K562 (cell line): ENCODE data around the gene BCL3. TPM values are rescaled to one million over a fixed set of nuclear protein-coding genes. Genes with fewer than 3 reads are reported as not detected.

ENCODE experiments used
- CBFA2T2 ChIP-seq: fragments of 450-650 bp; conservative IDR thresholded peaks from 2 replicates; pipeline ENCODE4 v1.6.1; 2017; ENCODE audit warnings: mild to moderate bottlenecking
- CBX2 ChIP-seq: fragments of 200-600 bp; sonication (generic); IDR thresholded peaks from one replicate; pipeline ENCODE4 v1.6.1; 2012; ENCODE audit warnings: mild to moderate bottlenecking, low read length, inconsistent platforms; ENCODE audit not compliant: insufficient read depth, poor library complexity, severe bottlenecking
- EP300 ChIP-seq: IDR thresholded peaks from 2 replicates; pipeline ENCODE4 v1.6.1; 2012; ENCODE audit warnings: low read length, improper control_type of control experiment
- FIP1L1 ChIP-seq: fragments of 200-400 bp; formaldehyde crosslinking; IDR thresholded peaks from 2 replicates; pipeline ENCODE4 v1.6.1; 2018; ENCODE audit warnings: mild to moderate bottlenecking, low read depth, low read length; ENCODE audit not compliant: poor library complexity, severe bottlenecking
- GTF2F1 ChIP-seq: IDR thresholded peaks from 2 replicates; pipeline ENCODE4 v1.6.1; 2011; ENCODE audit warnings: low read depth, low read length, improper control_type of control experiment
- HIVEP1 ChIP-seq: fragments of 250-450 bp; sonication (Bioruptor Pico); IDR thresholded peaks from 2 replicates; pipeline ENCODE4 v1.4.0; 2020; ENCODE audit warnings: mild to moderate bottlenecking
- KLF13 ChIP-seq: fragments of 450-650 bp; IDR thresholded peaks from 2 replicates; pipeline ENCODE4 v1.6.1; 2016; ENCODE audit warnings: missing genetic modification characterization, low read depth, mild to moderate bottlenecking, missing compliant biosample characterization, moderate library complexity, borderline replicate concordance
- MXI1 ChIP-seq: IDR thresholded peaks from 2 replicates; pipeline ENCODE4 v1.6.1; 2011; ENCODE audit warnings: low read depth, mild to moderate bottlenecking, improper control_type of control experiment, low read length
- RBM17 ChIP-seq: fragments of 200-400 bp; formaldehyde crosslinking; IDR thresholded peaks from 2 replicates; pipeline ENCODE4 v1.6.1; 2017; ENCODE audit warnings: low read depth, mild to moderate bottlenecking, low read length, borderline replicate concordance
- RREB1 ChIP-seq: fragments of 250-450 bp; sonication (Bioruptor Pico); IDR thresholded peaks from 2 replicates; pipeline ENCODE4 v1.4.0; 2020
- ZBTB1 ChIP-seq: sonication (generic); formaldehyde crosslinking; IDR thresholded peaks from 2 replicates; pipeline ENCODE4 v1.8.1; 2023; ENCODE audit warnings: missing genetic modification reagents, low read depth, mild to moderate bottlenecking, borderline replicate concordance
- ZNF239 ChIP-seq: fragments of 250-450 bp; sonication (Bioruptor Pico); IDR thresholded peaks from 2 replicates; pipeline ENCODE4 v1.4.0; 2020; ENCODE audit warnings: mild to moderate bottlenecking
- ZNF444 ChIP-seq: fragments of 250-450 bp; sonication (Bioruptor Pico); IDR thresholded peaks from 2 replicates; pipeline ENCODE4 v1.4.0; 2020; ENCODE audit warnings: mild to moderate bottlenecking, moderate library complexity
- ZNF586 ChIP-seq: fragments of 450-650 bp; formaldehyde crosslinking; conservative IDR thresholded peaks from 2 replicates; pipeline ENCODE4 v1.4.0; 2020; ENCODE audit warnings: mild to moderate bottlenecking, moderate library complexity
- ZNF785 ChIP-seq: fragments of 250-450 bp; sonication (Bioruptor Pico); IDR thresholded peaks from 2 replicates; pipeline ENCODE4 v1.4.0; 2020; ENCODE audit warnings: mild to moderate bottlenecking
- ZNF830 ChIP-seq: fragments of 250-450 bp; sonication (Bioruptor Pico); IDR thresholded peaks from 2 replicates; pipeline ENCODE4 v1.5.0; 2021; ENCODE audit warnings: mild to moderate bottlenecking
- ZZZ3 ChIP-seq: fragments of 450-650 bp; IDR thresholded peaks from 2 replicates; pipeline ENCODE4 v1.6.1; 2016; ENCODE audit warnings: antibody characterized with exemption, mild to moderate bottlenecking, moderate library complexity
- polyA plus RNA-seq, 8 experiments: library from polyadenylated mRNA; depleted of rRNA in 4 of 8; stranded (reverse) in 5 of 8; unstranded in 3 of 8; fragments of >200 nt; fragmentation: Nextera tagmentation in 2 of 8; fragmentation: Illumina TruSeq in 1 of 8; extraction: Ambion mirVana in 2 of 8; extraction: Trizol in 1 of 8; gene quantifications; 2 replicates each; pipeline versions ENCODE4 v1.2.1 to v1.2.3, GENCODE V29; 2011 to 2014; ENCODE audit warnings: inconsistent platforms in 1 of 8, missing spikeins in 1 of 8
- total RNA-seq, 7 experiments: library from RNA; depleted of rRNA in 6 of 7; stranded (reverse); fragments of >200 nt in 6 of 7; fragmentation: Illumina TruSeq in 2 of 7; extraction: Trizol in 2 of 7; gene quantifications; 2 replicates each; pipeline versions ENCODE4 v1.2.1 to v1.2.3, GENCODE V29; 2011 to 2021; ENCODE audit warnings: low replicate concordance in 1 of 7
- TF ChIP-seq, protein P1 (sequence below), 2 experiments: IDR thresholded peaks; 2 replicates each; pipeline ENCODE4 v1.6.1; 2012; ENCODE audit warnings: improper control_type of control experiment in 2 of 2, low read depth in 2 of 2, low read length in 2 of 2, borderline replicate concordance in 1 of 2

The BCL3 gene
- total and polyA plus RNA-seq, 9 of the 15 experiments (the other 6 are each of a cell fraction or from before 2014, with no cell fraction given), result 0.03 to 2.4 (median 0.50) TPM; not detected in 1

GRCh38 chr19:44741841-44742329, 6.6 kb upstream of the BCL3 start (continued):
- TF ChIP-seq MXI1, result no peak
- TF ChIP-seq ZNF586 (CRISPR knock-in tag), result no peak
- no peak for TF ChIP-seq ZNF239 (CRISPR knock-in tag)
- no peak for TF ChIP-seq ZNF785
- TF ChIP-seq HIVEP1 (CRISPR knock-in tag), result no peak
- TF ChIP-seq, protein P1, sequence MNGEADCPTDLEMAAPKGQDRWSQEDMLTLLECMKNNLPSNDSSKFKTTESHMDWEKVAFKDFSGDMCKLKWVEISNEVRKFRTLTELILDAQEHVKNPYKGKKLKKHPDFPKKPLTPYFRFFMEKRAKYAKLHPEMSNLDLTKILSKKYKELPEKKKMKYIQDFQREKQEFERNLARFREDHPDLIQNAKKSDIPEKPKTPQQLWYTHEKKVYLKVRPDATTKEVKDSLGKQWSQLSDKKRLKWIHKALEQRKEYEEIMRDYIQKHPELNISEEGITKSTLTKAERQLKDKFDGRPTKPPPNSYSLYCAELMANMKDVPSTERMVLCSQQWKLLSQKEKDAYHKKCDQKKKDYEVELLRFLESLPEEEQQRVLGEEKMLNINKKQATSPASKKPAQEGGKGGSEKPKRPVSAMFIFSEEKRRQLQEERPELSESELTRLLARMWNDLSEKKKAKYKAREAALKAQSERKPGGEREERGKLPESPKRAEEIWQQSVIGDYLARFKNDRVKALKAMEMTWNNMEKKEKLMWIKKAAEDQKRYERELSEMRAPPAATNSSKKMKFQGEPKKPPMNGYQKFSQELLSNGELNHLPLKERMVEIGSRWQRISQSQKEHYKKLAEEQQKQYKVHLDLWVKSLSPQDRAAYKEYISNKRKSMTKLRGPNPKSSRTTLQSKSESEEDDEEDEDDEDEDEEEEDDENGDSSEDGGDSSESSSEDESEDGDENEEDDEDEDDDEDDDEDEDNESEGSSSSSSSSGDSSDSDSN (IDR thresholded peaks at IDR 0.05; ENCODE audit: borderline replicate concordance in 1 of 2, low read depth in 2 of 2, low read length in 2 of 2), result no peak
- no peak for TF ChIP-seq ZNF830 (CRISPR knock-in tag)
- no peak for TF ChIP-seq ZBTB1 (CRISPR knock-in tag)
- peak; percentile 59 for TF ChIP-seq EP300
- TF ChIP-seq RBM17, result no peak
- no peak for TF ChIP-seq ZNF444 (CRISPR knock-in tag)
- TF ChIP-seq RREB1 (CRISPR knock-in tag), result no peak
- no peak for TF ChIP-seq FIP1L1
- TF ChIP-seq GTF2F1, result no peak
- no peak for TF ChIP-seq ZZZ3
- TF ChIP-seq KLF13 (tag), result no peak
- TF ChIP-seq CBX2, result no peak
- TF ChIP-seq CBFA2T2, result 0 out of 2 replicates have a peak, but pooled peaks have one; percentile 24
